HL-60/S4 treated with retinoic acid at 250 ng/mL for 4 days and 3 days (cell line): ENCODE measurements around the gene PALLD.
"Not testable (repeated sequence)": the region's sequence is repeated elsewhere in the genome, so short reads cannot be mapped to it uniquely, and the experiment has no call there.

Source experiments
- in situ Hi-C: fragments of 300-500 bp; cut with MboI; formaldehyde crosslinking; loops from 2 replicates; pipeline ENCODE4 v1.7.0; 2022; ENCODE audit warnings: low sequenced_read_pairs

The PALLD gene

GRCh38 chr4:168719725-168720124 is 222.9 kb downstream of the PALLD start:
- in situ Hi-C loops, result loop anchor here (10.0 kb wide), 1 partner anchor 195 kb away; no protein-coding TSS in a partner anchor

DNA sequence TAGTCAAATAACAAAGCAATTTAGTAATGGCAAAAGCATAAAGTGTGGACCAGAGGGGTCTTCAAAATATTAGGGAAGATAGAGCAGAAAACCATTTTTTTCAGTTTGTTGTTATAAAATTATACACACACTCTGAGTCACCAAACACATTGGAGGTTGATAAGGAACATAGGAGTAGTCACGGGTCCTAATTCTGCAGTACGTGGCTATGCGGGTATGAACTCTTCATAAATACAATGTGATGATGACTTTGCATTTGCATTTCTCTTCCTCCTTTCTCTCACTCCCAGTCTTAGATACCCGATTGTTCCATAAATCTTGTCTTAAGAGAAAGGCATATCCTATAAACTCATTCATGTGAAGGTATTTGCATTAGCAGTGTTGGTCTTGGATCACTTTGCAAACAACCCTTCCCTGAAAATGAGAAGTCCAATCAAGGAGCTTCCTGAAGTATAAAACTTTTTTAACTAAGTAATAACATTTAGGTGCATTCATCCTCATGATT is 223.6 kb downstream of the PALLD start:
- in situ Hi-C loops, result no loop called here

GRCh38 chr4:168722391-168722790 is 225.5 kb downstream of the PALLD start:
- in situ Hi-C loops, result no loop called here

- in situ Hi-C loops, result no loop called here
These were observed 226.2 kb downstream of the PALLD start for GRCh38 chr4:168723020-168723419.

GRCh38 chr4:168723569-168723968 is 226.7 kb downstream of the PALLD start:
- in situ Hi-C loops, result no loop called here

DNA sequence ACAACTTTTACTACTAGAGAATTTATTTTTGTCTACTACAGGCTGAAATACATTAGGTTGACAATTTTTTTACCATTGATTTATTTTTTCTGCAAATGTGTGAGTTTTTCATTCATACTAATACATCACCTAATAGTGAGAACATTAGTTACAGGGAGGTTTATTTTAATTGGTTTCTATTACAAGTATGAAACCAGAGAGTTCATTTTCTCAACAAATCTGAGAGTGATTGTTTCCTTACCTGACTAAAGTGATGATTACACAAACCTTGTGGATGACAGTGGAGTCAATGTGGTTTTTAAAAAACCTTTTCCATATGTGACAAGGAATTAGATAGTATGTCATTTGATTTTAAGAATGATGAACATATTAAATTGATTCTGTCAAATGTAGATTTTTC is 227.4 kb downstream of the PALLD start:
- in situ Hi-C loops, result no loop called here

DNA sequence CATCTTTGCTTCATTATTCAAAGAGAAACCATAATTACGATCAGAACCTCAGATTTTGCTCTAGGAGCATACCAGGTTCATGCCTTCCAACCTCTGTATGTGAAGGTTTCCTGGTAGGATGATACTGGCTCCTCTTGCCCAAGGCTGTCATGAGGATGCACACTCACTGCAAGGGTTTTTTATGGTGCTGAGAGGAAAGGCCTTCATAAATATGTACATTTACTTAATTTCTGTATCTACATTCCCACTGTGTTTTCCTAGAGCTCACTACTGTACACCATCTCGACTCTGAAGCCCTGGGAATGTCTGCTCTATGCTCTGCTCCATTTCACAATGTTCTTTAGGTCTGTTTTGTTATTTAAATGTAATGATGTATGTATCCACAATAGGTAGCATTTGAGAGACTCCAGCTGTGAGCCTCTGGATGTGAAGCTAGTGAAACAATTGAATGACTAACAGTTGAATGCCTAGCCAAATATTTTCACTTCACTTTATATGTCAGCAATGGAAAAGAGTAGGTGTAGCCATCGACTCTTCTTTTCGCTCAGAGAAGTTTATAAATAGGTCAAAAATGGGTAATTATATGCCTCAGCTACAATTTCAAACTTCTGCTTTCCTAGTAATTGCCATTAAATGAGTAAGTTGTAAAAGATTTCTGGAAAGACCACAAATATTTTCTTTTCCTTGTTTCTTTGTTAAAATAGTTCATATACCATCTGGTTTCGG is 228.0 kb downstream of the PALLD start:
- in situ Hi-C loops, result no loop called here

- in situ Hi-C loops, result no loop called here
These were observed 229.1 kb downstream of the PALLD start for GRCh38 chr4:168725930-168726329.

- in situ Hi-C loops, result not testable (repeated sequence)
These were observed 230.3 kb downstream of the PALLD start for GRCh38 chr4:168727181-168727580.

DNA sequence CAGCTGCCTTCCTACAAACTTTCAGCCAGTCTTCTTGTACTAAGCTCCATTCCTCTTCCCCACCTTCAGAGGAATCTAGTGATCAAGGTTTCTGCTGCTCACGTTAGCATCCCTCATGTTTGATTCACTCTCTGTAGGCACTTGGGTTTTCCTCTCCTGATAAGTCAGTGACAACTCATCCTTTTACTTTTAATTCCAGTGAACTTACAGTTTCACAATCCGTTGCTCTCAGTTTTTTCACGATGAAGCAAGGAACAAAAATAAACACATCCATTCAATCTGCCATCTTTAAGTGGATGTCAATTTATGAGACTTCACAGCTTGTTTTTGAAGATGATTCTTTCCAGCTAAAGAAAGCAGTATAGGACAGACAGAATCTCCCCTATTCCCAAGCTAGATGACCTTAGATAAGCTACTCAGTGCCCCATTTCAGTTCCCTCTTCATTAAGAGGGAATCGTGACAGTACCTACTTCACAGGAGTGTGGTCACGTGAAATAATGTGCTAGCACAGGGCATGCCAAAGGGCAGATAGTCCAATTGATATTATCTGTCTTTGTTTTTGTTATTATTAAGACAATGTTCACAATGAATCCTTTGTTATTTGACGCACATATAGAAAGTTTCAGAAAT is 234.3 kb downstream of the PALLD start:
- in situ Hi-C loops, result no loop called here

GRCh38 chr4:168731706-168732414 is 235.0 kb downstream of the PALLD start:
- in situ Hi-C loops, result no loop called here

DNA sequence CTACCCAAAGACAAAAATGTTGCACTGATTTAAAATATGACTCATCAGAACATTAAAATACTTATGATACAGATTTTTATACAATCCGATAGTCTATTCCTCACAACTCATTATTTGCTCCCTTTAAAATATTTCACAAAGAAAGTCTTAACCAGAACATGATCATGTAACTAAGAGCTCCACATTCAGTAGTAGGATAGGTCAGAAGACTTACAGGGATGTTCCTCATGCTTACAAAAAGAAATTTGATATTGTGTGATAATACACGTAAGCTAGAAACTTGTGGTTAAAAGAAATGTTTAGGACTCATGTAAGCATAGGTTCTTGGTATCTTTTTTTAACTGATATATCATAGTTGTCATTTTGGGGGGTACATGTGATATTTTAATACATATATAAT is 235.9 kb downstream of the PALLD start:
- in situ Hi-C loops, result no loop called here

GRCh38 chr4:168734703-168735678 is 238.1 kb downstream of the PALLD start:
- in situ Hi-C loops, result no loop called here

GRCh38 chr4:168735735-168736134 is 238.9 kb downstream of the PALLD start:
- in situ Hi-C loops, result no loop called here

- in situ Hi-C loops, result no loop called here
These were observed 240.3 kb downstream of the PALLD start for GRCh38 chr4:168736860-168737805.

DNA sequence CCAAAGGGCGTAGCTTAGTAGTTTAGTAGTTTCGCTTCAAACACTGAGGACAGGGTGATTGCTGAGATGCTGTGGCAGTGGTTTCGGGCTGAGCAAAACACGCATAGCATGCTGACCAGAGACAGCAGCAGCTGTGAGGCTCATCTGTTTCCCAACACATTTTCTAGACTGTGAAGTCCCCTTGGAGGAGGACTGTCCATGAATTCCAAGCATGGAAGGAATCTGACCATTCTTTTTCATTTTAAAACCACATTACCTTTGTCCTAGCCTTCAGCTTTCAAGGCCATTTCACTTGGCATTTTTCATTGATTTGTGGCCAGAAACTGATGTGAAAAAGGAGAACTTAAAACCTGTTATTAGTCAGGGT is 240.9 kb downstream of the PALLD start:
- in situ Hi-C loops, result no loop called here

- in situ Hi-C loops, result no loop called here
These were observed 243.0 kb downstream of the PALLD start for GRCh38 chr4:168739886-168740285.

DNA sequence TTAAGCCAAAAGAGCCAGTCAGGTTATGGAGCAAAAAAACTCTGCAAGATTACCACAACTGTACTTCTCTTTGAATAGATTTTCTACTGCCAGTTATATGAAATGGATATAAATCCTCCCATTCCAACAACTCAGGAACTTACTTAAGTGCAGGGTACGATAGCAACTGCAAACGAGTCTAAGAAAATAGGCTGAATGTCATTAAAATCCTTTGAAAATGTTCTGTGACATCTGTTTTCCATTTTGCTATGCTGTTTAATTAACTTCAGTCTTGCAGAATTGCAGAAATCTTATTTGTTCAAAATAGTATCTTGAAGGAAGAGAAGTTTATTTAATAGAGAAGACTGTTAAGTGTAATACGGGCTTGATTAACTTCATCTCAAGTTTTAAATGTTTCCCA is 243.8 kb downstream of the PALLD start:
- in situ Hi-C loops, result no loop called here

DNA sequence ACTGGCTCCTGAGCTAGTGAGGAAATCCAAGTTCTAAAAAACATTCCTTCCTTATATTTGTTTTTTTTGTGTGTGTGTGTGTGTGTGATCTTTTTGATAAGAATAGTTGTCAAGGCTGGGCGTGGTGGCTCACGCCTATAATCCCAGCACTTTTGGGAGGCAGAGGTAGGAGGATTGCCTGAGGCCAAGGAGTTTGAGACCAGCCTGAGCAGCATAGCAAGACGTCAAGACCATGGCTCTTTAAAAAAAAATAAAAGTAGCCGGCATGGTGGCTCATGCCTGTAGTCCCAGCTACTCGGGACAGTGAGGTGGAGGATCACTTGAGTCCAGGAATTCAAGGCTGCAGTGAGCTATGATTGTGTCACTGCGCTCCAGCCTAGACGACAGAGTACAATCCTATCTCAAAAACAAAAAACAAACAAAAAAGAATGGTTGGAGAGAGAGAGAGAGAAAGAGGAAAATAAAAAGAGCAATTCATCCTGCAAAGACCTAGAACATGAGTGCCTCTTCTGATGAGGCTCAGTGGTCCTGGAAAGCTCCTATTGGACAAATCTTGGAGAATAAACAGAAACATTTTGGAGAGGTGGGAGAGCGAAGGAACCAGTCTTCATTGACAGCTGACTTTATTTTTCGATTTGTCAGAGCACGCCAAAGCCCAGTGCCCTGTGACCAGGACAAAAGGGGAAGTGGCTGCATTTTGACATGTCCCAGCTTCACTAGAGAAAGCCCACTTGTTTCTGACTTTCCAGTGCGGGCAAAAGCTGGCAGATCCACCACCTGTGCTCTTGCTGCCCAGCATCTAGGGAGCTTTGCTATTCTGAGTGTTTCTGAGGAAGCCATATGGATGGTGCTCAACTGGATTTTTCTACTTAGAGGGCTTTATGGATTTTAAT is 244.7 kb downstream of the PALLD start:
- in situ Hi-C loops, result no loop called here
